ENCODE data around the gene RHBDL3.
"Not testable (repeated sequence)": the region's sequence is repeated elsewhere in the genome, so short reads cannot be mapped to it uniquely, and the experiment has no call there.

The RHBDL3 gene

GRCh38 chr17:32323811-32324491, 58.3 kb downstream of the RHBDL3 start:
- peak; percentile 13 for DNase-seq (ENCODE audit: low spot score)

- no peak for DNase-seq (ENCODE audit: low spot score)
Measured at GRCh38 chr17:32327911-32328310, 62.3 kb downstream of the RHBDL3 start.

- DNase-seq (ENCODE audit: low spot score), result no peak
Measured at GRCh38 chr17:32330147-32330546, 64.5 kb downstream of the RHBDL3 start.

- no peak for DNase-seq (ENCODE audit: low spot score)
Measured at GRCh38 chr17:32331243-32332040, 65.8 kb downstream of the RHBDL3 start.

- DNase-seq (ENCODE audit: low spot score), result no peak
Measured at GRCh38 chr17:32333187-32333586, 67.6 kb downstream of the RHBDL3 start.

GRCh38 chr17:32335046-32335445, 69.4 kb downstream of the RHBDL3 start:
- DNase-seq (ENCODE audit: low spot score), result no peak

- no peak for DNase-seq (ENCODE audit: low spot score)
Measured at GRCh38 chr17:32335687-32336086, 70.1 kb downstream of the RHBDL3 start.

GRCh38 chr17:32341141-32341856, 75.7 kb downstream of the RHBDL3 start:
- DNase-seq (ENCODE audit: low spot score), result peak; percentile 22

GRCh38 chr17:32341857-32342602, 76.4 kb downstream of the RHBDL3 start, which contains the start of gene C17orf75:
TSS of gene C17orf75 (minus strand) at chr17:32342173. CDS start at chr17:32342139, 34 bp downstream.
- DNase-seq (ENCODE audit: low spot score), result peak; percentile 70

GRCh38 chr17:32342603-32343325, 77.1 kb downstream of the RHBDL3 start:
- DNase-seq (ENCODE audit: low spot score), result no peak

- no peak for DNase-seq (ENCODE audit: low spot score)
Measured at GRCh38 chr17:32345951-32346600, 80.4 kb downstream of the RHBDL3 start.

- no peak for DNase-seq (ENCODE audit: low spot score)
Measured at GRCh38 chr17:32348483-32348800, 82.8 kb downstream of the RHBDL3 start.

- no peak for DNase-seq (ENCODE audit: low spot score)
Measured at GRCh38 chr17:32349503-32349853, 83.8 kb downstream of the RHBDL3 start.

GRCh38 chr17:32349854-32350665, 84.4 kb downstream of the RHBDL3 start, which contains the start of gene ZNF207:
TSS of gene ZNF207 (plus strand) at chr17:32350157. CDS start at chr17:32350286, 129 bp downstream.
- peak; percentile 95 for DNase-seq (ENCODE audit: low spot score)

- DNase-seq (ENCODE audit: low spot score), result peak; percentile 31
Measured at GRCh38 chr17:32350666-32351418, 85.2 kb downstream of the RHBDL3 start.

- DNase-seq (ENCODE audit: low spot score), result not testable (repeated sequence)
Measured at GRCh38 chr17:32352734-32353133, 87.1 kb downstream of the RHBDL3 start.

- no peak for DNase-seq (ENCODE audit: low spot score)
Measured at GRCh38 chr17:32355649-32356377, 90.2 kb downstream of the RHBDL3 start.

GRCh38 chr17:32356378-32356743, 90.7 kb downstream of the RHBDL3 start:
- DNase-seq (ENCODE audit: low spot score), result no peak

GRCh38 chr17:32356750-32357149, 91.1 kb downstream of the RHBDL3 start:
- DNase-seq (ENCODE audit: low spot score), result no peak
